Activated CD4-positive, alpha-beta T cell treated with anti-CD3 and anti-CD28 coated beads for 48 hours (primary cell): ENCODE data around the gene UBE2Q1.
"Not testable (repeated sequence)": the region's sequence is repeated elsewhere in the genome, so short reads cannot be mapped to it uniquely, and the experiment has no call there.

Experiments used
- DNase-seq: peaks from one replicate; pipeline ENCODE4 v3.0.0-alpha.2; 2020

UBE2Q1 gene

GRCh38 chr1:154549202-154549770 is 9.2 kb downstream of the UBE2Q1 start:
- no peak for DNase-seq

GRCh38 chr1:154548028-154548427 is 10.4 kb downstream of the UBE2Q1 start:
- DNase-seq: no peak

DNA sequence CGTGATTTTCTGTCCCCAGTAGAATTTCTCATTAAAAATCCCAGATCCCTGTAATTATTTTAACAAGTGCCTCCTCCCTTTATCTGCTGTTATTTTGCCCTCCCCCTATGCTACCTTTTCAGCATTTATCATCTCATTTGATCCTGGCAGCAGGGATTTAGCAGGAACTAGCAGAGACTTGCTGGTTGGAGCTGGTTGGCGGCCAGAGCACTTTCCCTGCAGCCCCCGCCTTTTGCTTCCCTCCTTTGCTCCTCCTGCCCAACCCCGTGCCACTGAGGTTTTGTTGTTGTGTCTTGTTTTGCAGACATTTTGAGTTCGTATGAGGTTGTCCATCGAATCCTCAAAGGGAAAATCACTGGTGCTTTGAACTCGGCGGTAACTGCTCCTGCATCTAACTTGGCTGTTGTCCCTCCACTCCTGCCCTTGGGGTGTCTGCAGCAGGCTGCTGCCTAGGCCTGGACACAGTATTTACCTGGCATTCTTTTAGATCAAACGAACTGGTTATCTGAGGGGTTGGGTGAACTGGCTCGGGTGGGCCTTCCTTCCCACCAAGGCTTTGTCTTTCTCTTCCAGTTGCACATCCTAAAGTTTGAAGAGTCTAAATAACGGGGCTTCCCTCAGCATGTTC is 11.2 kb downstream of the UBE2Q1 start:
- DNase-seq: no peak

- peak; percentile 75 for DNase-seq
Observed at GRCh38 chr1:154546264-154547063, 12.0 kb downstream of the UBE2Q1 start.

GRCh38 chr1:154541231-154541630 is 17.2 kb downstream of the UBE2Q1 start:
- DNase-seq: no peak

DNA sequence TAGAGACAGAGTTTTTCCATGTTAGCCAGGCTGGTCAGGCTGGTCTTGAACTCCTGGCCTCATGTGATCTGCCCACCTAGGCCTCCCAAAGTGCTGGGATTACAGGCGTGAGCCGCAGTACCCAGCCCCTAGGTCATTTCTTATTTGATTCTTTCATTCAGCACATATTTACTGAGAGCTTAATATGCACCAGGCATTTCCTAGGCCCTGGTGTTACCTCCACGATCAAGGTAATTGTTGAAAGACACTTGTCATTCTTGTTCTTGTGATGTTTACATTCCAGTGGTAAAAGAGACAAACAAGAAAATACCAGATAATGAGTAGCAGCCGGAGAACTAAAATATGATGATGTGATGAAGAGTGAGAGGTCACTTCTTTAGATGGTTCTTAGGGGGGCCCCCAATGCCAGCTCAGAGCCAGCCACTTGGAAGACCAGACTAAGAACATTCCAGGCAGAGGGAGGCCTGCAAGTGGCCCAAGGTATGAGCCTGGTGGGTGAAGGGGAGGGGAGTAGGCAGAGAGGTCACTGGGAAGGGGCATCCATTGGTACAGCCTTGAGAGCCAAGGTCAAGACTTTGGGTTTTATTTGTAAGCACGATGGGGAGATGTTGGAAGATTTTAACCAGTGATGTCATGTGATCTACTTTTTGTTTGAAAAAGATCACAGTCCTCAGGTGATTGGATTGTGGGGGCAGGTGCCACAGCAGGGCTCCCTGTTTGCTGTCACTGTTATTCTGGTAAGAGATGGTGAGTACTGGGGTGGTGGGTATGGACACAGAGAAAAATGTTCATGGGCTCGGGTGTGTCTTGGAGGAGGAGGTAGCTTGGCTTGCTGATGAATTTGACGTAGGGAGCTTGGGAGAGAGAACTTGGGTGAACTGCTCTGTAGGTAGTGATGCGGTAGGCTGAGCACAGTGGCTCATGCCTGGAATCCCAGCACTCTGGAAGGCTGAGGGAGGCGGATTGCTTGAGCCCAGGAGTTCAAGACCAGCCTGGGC is 18.7 kb downstream of the UBE2Q1 start:
- DNase-seq: no peak

GRCh38 chr1:154536570-154536969 is 21.9 kb downstream of the UBE2Q1 start:
- DNase-seq: no peak

GRCh38 chr1:154533952-154534844 is 24.3 kb downstream of the UBE2Q1 start:
- no peak for DNase-seq

GRCh38 chr1:154531950-154532349 is 26.5 kb downstream of the UBE2Q1 start:
- not testable (repeated sequence) for DNase-seq

DNA sequence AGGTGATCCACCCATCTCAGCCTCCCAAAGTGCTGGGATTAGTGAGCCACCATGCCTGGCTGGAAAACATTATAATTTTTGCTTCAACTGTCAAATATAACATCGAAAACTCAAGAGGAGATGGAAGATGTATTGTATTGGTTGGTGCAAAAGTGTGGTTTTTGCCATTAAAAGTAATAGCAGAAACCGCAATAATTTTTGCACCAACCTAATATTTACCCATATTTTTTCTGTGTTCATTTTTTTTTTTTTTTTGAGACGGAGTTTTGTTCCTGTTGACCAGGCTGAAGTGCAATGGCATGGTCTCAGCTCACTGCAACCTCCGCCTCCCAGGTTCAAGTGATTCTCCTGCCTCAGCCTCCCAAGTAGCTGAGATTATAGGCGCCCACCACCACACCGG is 29.2 kb downstream of the UBE2Q1 start:
- DNase-seq: no peak

DNA sequence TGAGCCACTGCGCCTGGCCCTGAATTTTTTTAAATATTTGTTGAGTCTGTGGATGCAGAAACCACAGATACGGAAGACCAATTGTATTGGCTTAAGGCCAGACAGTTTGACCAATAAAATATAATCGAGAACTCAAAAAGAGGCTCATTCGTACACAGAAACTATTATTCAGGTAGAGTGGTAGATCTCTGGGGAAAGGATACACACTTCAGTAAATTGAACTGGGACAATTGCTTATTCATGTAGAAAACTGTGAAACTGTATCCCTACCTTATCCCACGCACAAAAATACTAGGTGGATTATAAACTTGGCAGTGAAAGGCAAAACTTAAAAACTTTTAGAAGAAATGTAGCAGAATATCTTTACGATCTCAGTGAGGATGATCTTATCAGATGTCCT is 31.3 kb downstream of the UBE2Q1 start:
- no peak for DNase-seq

GRCh38 chr1:154524881-154525280 is 33.6 kb downstream of the UBE2Q1 start:
- DNase-seq: no peak

GRCh38 chr1:154521695-154522094 is 36.8 kb downstream of the UBE2Q1 start:
- no peak for DNase-seq

DNA sequence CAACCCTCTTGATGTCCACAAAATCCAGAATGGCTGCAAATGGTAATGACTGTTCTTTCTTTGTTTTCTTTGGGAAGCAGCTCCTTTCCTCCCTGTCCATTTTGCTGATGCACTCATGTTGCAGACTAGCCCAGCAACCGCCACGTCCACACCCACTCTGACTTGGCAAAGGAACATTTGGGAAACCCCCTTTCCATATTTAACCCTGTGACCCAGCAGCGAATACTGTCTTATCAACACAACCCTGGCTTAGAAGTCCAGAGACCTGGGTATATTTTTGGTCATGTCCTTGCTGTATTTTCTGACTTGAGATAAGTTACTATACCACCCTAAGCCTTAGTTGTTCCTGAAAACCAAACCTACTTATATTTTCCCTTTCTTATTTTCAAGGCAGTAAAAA is 38.1 kb downstream of the UBE2Q1 start:
- DNase-seq: no peak

GRCh38 chr1:154519591-154519991 is 38.9 kb downstream of the UBE2Q1 start:
- DNase-seq: no peak

GRCh38 chr1:154517661-154518060 is 40.8 kb downstream of the UBE2Q1 start:
- no peak for DNase-seq

- no peak for DNase-seq
Observed at GRCh38 chr1:154514066-154514553, 44.4 kb downstream of the UBE2Q1 start.

- DNase-seq: no peak
Observed at GRCh38 chr1:154512760-154513159, 45.7 kb downstream of the UBE2Q1 start.

DNA sequence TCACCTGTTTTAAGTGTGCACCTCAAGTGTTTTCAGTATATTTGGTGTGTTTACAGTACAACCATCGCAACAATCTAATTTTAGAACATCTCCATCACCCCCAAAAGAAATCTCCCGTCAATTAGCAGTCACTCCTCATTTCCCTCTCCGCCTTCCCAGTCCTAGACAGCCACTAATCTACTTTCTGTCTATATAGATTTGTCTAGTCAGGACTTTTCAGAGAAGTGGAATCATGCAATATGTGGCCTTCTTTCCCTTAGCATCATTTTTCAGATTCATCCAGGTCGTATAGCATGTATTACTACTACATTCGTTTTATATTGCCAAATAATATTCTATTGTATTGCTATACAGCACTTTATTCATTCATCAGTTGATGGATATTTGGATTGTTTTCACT is 54.6 kb downstream of the UBE2Q1 start:
- no peak for DNase-seq

GRCh38 chr1:154502744-154503115 is 55.7 kb downstream of the UBE2Q1 start:
- peak; percentile 11 for DNase-seq

GRCh38 chr1:154502066-154502743 is 56.3 kb downstream of the UBE2Q1 start, which contains the start of the genes SHE and TDRD10:
Gene SHE, minus strand, starts transcription at chr1:154502412. Its CDS starts 386 bp downstream, at chr1:154502026.
Gene TDRD10, plus strand, starts transcription at chr1:154502219. Its CDS starts 4,685 bp downstream, at chr1:154506904.
- peak; percentile 7 for DNase-seq
